Stimulated activated CD4-positive, alpha-beta T cell treated with anti-CD3 and anti-CD28 coated beads, Interleukin-15, amount 100 ng/mL, for 24 hours (primary cell): ENCODE data around the gene SNX30.

ENCODE experiments used
- DNase-seq: peaks from one replicate; pipeline ENCODE4 v3.0.0-alpha.2; 2020

Gene SNX30

GRCh38 chr9:112891521-112891920 is 141.0 kb downstream of the SNX30 start:
- no peak for DNase-seq

GRCh38 chr9:112892981-112893380 is 142.4 kb downstream of the SNX30 start:
- no peak for DNase-seq

- DNase-seq, result no peak
Measured at GRCh38 chr9:112894041-112894440, 143.5 kb downstream of the SNX30 start.

- no peak for DNase-seq
Measured at GRCh38 chr9:112894699-112895098, 144.1 kb downstream of the SNX30 start.

- DNase-seq, result no peak
Measured at GRCh38 chr9:112896131-112896530, 145.6 kb downstream of the SNX30 start.

- DNase-seq, result no peak
Measured at GRCh38 chr9:112898872-112899311, 148.3 kb downstream of the SNX30 start.

GRCh38 chr9:112900488-112900887 is 149.9 kb downstream of the SNX30 start:
- DNase-seq, result no peak

- DNase-seq, result no peak
Measured at GRCh38 chr9:112900901-112901300, 150.3 kb downstream of the SNX30 start.

- DNase-seq, result no peak
Measured at GRCh38 chr9:112905084-112905483, 154.5 kb downstream of the SNX30 start.

GRCh38 chr9:112911736-112912135 is 161.2 kb downstream of the SNX30 start:
- no peak for DNase-seq

- DNase-seq, result no peak
Measured at GRCh38 chr9:112912636-112913035, 162.1 kb downstream of the SNX30 start.

GRCh38 chr9:112913326-112913725 is 162.8 kb downstream of the SNX30 start:
- DNase-seq, result no peak

GRCh38 chr9:112914524-112914923 is 164.0 kb downstream of the SNX30 start:
- DNase-seq, result no peak

- DNase-seq, result no peak
Measured at GRCh38 chr9:112917047-112917986, 166.8 kb downstream of the SNX30 start.

GRCh38 chr9:112917987-112918362 is 167.4 kb downstream of the SNX30 start:
- no peak for DNase-seq

GRCh38 chr9:112921549-112921948 is 171.0 kb downstream of the SNX30 start:
- DNase-seq, result no peak
